ENCODE measurements around the gene PRKCE. TPM values are rescaled to one million over a fixed set of nuclear protein-coding genes. Genes with fewer than 3 reads are reported as not detected.

PRKCE gene
- total and polyA plus RNA-seq, 2 experiments from 2014 or later: 0.94 to 1.2 TPM

DNA sequence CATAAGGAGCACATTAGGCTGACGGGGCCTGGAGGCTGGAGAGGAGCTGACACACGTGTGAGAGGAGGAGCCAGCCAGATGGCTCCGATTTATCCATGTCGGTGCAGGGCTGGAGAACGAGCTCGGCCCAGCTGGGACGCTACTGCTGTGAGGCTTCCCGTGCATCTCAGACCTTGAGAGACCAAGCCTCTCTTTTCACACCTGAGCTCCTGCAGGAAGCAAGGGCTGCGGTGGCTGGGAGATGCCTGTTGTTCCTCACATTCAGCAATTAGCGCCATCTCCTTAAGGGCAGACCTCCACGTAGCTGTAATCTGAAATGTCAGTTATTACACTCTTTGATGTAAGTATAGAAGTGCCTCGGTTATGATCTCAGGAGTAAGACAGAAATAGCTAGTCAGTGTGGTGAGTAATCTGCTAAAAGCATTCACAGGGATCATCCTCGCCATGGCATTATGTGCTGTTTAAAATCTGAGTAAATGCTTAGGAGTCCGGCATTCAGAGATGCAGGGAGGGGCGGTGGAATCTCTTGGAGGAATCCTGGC lies 107.9 kb downstream of the PRKCE start:
- Mint-ChIP-seq H3K4me1 (peaks cover 9% of the 10 kb centered on the region), H3K36me3 (ENCODE audit: low read depth) (no peaks in the 10 kb centered on the region), H3K27me3 (ENCODE audit: insufficient read depth, low read depth, poor library complexity) (peaks cover 3% of the 10 kb centered on the region), H3K27ac (no peak overlapping the region), H3K9me3 (no peaks in the 10 kb centered on the region), H3K4me3 (no peak overlapping the region)
- peak; percentile 14 for DNase-seq (ENCODE audit: low spot score)
- TF ChIP-seq ZNF331 (CRISPR knock-in tag; IDR thresholded peaks at IDR 0.05; ENCODE audit: low read depth) (no peak), ZNF114 (CRISPR knock-in tag; IDR thresholded peaks at IDR 0.05) (no peak), JUNB (IDR thresholded peaks at IDR 0.05; ENCODE audit: unreplicated experiment) (no peak), POLR2AphosphoS5 (IDR thresholded peaks at IDR 0.05; ENCODE audit: low read depth) (no peak)
- TF ChIP-seq, protein P1, sequence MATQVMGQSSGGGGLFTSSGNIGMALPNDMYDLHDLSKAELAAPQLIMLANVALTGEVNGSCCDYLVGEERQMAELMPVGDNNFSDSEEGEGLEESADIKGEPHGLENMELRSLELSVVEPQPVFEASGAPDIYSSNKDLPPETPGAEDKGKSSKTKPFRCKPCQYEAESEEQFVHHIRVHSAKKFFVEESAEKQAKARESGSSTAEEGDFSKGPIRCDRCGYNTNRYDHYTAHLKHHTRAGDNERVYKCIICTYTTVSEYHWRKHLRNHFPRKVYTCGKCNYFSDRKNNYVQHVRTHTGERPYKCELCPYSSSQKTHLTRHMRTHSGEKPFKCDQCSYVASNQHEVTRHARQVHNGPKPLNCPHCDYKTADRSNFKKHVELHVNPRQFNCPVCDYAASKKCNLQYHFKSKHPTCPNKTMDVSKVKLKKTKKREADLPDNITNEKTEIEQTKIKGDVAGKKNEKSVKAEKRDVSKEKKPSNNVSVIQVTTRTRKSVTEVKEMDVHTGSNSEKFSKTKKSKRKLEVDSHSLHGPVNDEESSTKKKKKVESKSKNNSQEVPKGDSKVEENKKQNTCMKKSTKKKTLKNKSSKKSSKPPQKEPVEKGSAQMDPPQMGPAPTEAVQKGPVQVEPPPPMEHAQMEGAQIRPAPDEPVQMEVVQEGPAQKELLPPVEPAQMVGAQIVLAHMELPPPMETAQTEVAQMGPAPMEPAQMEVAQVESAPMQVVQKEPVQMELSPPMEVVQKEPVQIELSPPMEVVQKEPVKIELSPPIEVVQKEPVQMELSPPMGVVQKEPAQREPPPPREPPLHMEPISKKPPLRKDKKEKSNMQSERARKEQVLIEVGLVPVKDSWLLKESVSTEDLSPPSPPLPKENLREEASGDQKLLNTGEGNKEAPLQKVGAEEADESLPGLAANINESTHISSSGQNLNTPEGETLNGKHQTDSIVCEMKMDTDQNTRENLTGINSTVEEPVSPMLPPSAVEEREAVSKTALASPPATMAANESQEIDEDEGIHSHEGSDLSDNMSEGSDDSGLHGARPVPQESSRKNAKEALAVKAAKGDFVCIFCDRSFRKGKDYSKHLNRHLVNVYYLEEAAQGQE (IDR thresholded peaks at IDR 0.05; ENCODE audit: unreplicated experiment): no peak
- TF ChIP-seq, protein P2, sequence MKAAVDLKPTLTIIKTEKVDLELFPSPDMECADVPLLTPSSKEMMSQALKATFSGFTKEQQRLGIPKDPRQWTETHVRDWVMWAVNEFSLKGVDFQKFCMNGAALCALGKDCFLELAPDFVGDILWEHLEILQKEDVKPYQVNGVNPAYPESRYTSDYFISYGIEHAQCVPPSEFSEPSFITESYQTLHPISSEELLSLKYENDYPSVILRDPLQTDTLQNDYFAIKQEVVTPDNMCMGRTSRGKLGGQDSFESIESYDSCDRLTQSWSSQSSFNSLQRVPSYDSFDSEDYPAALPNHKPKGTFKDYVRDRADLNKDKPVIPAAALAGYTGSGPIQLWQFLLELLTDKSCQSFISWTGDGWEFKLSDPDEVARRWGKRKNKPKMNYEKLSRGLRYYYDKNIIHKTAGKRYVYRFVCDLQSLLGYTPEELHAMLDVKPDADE (IDR thresholded peaks at IDR 0.05): no peak
- no peak overlapping the region for H3K27ac ChIP-seq (ENCODE audit: low read depth)
- H3K79me2 ChIP-seq (replicated peaks; ENCODE audit: insufficient read depth): no peaks in the 10 kb centered on the region
- peaks cover 11% of the 10 kb centered on the region; the same call in 1 of the 2 replicates for H3K9me2 ChIP-seq (ENCODE audit: insufficient read depth)
- no peaks in the 10 kb centered on the region for H3K36me3 ChIP-seq (ENCODE audit: insufficient read depth)
- H3K4me1 ChIP-seq (ENCODE audit: insufficient read depth): peaks cover 4% of the 10 kb centered on the region; the same call in 1 of the 2 replicates
- no peaks in the 10 kb centered on the region for H4K20me1 ChIP-seq (replicated peaks; ENCODE audit: insufficient read depth)
- no peaks in the 10 kb centered on the region for H3F3A ChIP-seq (replicated peaks; ENCODE audit: low read depth)
- no peak overlapping the region for H3K4me3 ChIP-seq
- no peak overlapping the region for H2AFZ ChIP-seq
- peak; percentile 35 for ATAC-seq
- H3K27me3 ChIP-seq (ENCODE audit: insufficient read depth): no peaks in the 10 kb centered on the region
- no peak overlapping the region for H3K4me2 ChIP-seq

DNA sequence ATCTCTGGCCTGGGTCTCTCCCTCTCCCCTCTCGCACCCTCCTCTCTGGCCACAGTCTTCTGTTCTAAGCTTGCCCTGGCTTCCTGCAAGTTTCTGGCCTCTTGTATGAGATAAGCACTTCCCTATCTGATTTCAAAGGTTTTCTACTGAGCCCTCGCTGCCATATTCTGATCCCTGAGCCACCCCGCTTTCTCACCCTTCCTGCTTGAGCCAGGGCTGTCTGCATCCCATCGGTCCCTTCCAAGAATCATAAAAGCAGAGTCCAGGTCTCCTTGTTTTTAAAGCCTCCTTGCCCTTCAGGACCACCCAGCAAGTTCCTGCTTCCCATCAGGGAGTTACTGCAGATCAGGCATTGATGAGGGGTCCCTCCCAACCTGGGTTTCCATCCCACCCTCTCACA lies 110.2 kb downstream of the PRKCE start:
- Histone ChIP-seq H3K27me3 (ENCODE audit: insufficient read depth) (no peaks in the 10 kb centered on the region), H3K27ac (ENCODE audit: low read depth) (no peak overlapping the region), H3K9me2 (ENCODE audit: insufficient read depth) (peaks cover 20% of the 10 kb centered on the region), H2AFZ (no peak overlapping the region), H3K4me2 (no peak overlapping the region), H3F3A (replicated peaks; ENCODE audit: low read depth) (no peaks in the 10 kb centered on the region), H3K4me3 (no peak overlapping the region), H3K4me1 (ENCODE audit: insufficient read depth) (peaks cover 4% of the 10 kb centered on the region; the same call in 1 of the 2 replicates), H3K36me3 (ENCODE audit: insufficient read depth) (no peaks in the 10 kb centered on the region), H3K79me2 (replicated peaks; ENCODE audit: insufficient read depth) (no peaks in the 10 kb centered on the region), H4K20me1 (replicated peaks; ENCODE audit: insufficient read depth) (no peaks in the 10 kb centered on the region)
- DNase-seq (ENCODE audit: low spot score) (no peak), ATAC-seq (no peak)
- Mint-ChIP-seq H3K27ac (no peak overlapping the region), H3K36me3 (ENCODE audit: low read depth) (no peaks in the 10 kb centered on the region), H3K9me3 (no peaks in the 10 kb centered on the region), H3K4me1 (peaks cover 9% of the 10 kb centered on the region), H3K4me3 (no peak overlapping the region), H3K27me3 (ENCODE audit: insufficient read depth, low read depth, poor library complexity) (peaks cover 3% of the 10 kb centered on the region)
- TF ChIP-seq, protein P1 (IDR thresholded peaks at IDR 0.05; ENCODE audit: unreplicated experiment): no peak
- TF ChIP-seq EZH2phosphoT487 (IDR thresholded peaks at IDR 0.05; ENCODE audit: unreplicated experiment) (no peak), CREB1 (CRISPR knock-in tag; IDR thresholded peaks at IDR 0.05; ENCODE audit: low read depth) (no peak), NANOG (IDR thresholded peaks at IDR 0.05; ENCODE audit: borderline replicate concordance) (no peak), STAT1 (IDR thresholded peaks at IDR 0.05; ENCODE audit: unreplicated experiment) (no peak), ZNF331 (CRISPR knock-in tag; IDR thresholded peaks at IDR 0.05; ENCODE audit: low read depth) (no peak), EZH2 (IDR thresholded peaks at IDR 0.05; ENCODE audit: low read depth, unreplicated experiment) (no peak)
- TF ChIP-seq, protein P3, sequence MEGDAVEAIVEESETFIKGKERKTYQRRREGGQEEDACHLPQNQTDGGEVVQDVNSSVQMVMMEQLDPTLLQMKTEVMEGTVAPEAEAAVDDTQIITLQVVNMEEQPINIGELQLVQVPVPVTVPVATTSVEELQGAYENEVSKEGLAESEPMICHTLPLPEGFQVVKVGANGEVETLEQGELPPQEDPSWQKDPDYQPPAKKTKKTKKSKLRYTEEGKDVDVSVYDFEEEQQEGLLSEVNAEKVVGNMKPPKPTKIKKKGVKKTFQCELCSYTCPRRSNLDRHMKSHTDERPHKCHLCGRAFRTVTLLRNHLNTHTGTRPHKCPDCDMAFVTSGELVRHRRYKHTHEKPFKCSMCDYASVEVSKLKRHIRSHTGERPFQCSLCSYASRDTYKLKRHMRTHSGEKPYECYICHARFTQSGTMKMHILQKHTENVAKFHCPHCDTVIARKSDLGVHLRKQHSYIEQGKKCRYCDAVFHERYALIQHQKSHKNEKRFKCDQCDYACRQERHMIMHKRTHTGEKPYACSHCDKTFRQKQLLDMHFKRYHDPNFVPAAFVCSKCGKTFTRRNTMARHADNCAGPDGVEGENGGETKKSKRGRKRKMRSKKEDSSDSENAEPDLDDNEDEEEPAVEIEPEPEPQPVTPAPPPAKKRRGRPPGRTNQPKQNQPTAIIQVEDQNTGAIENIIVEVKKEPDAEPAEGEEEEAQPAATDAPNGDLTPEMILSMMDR (conservative IDR thresholded peaks at IDR 0.05; ENCODE audit: low read depth in 2 of 2): no peak
